Bronchial epithelial cell (primary cell): Measurements from ENCODE around the gene TTC19. TPM values are rescaled to one million over a fixed set of nuclear protein-coding genes. Genes with fewer than 3 reads are reported as not detected.
"Not testable (repeated sequence)": the region's sequence is repeated elsewhere in the genome, so short reads cannot be mapped to it uniquely, and the experiment has no call there.

Experiments
- DNase-seq: peaks from one replicate; pipeline ENCODE4 v3.0.0-alpha.2; 2010; ENCODE audit warnings: low read depth
- FAIRE-seq: peaks from 2 replicates; lab custom pipeline; 2011; peaks lifted over from hg19 to GRCh38; lab: Jason Lieb, UNC
- H3K27me3 ChIP-seq: 2 replicates; pipeline ENCODE4 v1.5.1; 2011; ENCODE audit warnings: low read length; ENCODE audit not compliant: control insufficient read depth, insufficient read depth
- H3K36me3 ChIP-seq: 2 replicates; pipeline ENCODE4 v1.5.1; 2011; ENCODE audit warnings: low read length; ENCODE audit not compliant: control insufficient read depth, insufficient read depth
- H3K4me3 ChIP-seq: 2 replicates; pipeline ENCODE4 v1.5.1; 2011; ENCODE audit warnings: mild to moderate bottlenecking, low read depth, low read length, control low read depth
- CTCF ChIP-seq: IDR thresholded peaks from 2 replicates; pipeline ENCODE4 v1.5.1; 2011; ENCODE audit warnings: mild to moderate bottlenecking, moderate library complexity, low read length, control low read depth, inconsistent platforms; ENCODE audit not compliant: insufficient read depth, severe bottlenecking
- total RNA-seq: library from RNA; depleted of rRNA; stranded (reverse); fragments of >200 nt; gene quantifications from 2 replicates; pipeline ENCODE4 v1.2.1, GENCODE V29; 2014

The TTC19 gene
- total RNA-seq, 1 donor from 2014 or later, result 34.8 TPM

GRCh38 chr17:16040710-16041251, 41.2 kb downstream of the TTC19 start:
- FAIRE-seq, result no peak
- H3K36me3 ChIP-seq, result peaks cover 24% of the 10 kb centered on the region

GRCh38 chr17:16044487-16044886, 44.9 kb downstream of the TTC19 start:
- no peak overlapping the region for H3K4me3 ChIP-seq
- peaks cover 20% of the 10 kb centered on the region for H3K36me3 ChIP-seq
- H3K27me3 ChIP-seq, result no peaks in the 10 kb centered on the region
- FAIRE-seq (no peak), DNase-seq (no peak)
- TF ChIP-seq CTCF, result no peak

More at GRCh38 chr17:16040710-16041251, 41.2 kb downstream of the TTC19 start:
- Histone ChIP-seq H3K27me3 (no peaks in the 10 kb centered on the region), H3K4me3 (no peak overlapping the region)
- TF ChIP-seq CTCF, result no peak
- DNase-seq, result no peak

DNA sequence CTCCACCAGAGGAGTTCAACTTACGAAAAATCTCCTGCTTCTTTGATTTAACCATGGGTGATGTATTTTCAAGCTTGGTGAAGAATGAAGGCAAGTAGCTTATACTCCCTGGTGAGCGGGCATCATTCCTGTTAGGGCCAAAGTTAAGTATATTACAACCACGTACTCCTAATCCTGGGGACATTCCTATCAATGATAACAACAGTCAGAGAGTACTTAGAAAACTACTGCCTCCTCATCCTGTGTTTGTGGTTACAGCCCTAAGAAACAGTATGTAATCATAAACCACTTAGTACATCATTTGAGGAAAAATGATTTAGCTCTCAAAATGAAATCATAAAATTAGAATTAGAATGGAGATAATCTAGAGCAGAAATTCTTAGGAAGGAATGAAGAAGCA, 47.3 kb downstream of the TTC19 start:
- FAIRE-seq (no peak), DNase-seq (no peak)
- Histone ChIP-seq H3K27me3 (no peaks in the 10 kb centered on the region), H3K4me3 (no peak overlapping the region), H3K36me3 (peaks cover 15% of the 10 kb centered on the region)
- no peak for TF ChIP-seq CTCF

- Histone ChIP-seq H3K4me3 (no peak overlapping the region), H3K36me3 (peaks cover 11% of the 10 kb centered on the region), H3K27me3 (no peaks in the 10 kb centered on the region)
- no peak for TF ChIP-seq CTCF
- FAIRE-seq (no peak), DNase-seq (peak; percentile 41)
These were observed 49.3 kb downstream of the TTC19 start for GRCh38 chr17:16048811-16049449.

DNA sequence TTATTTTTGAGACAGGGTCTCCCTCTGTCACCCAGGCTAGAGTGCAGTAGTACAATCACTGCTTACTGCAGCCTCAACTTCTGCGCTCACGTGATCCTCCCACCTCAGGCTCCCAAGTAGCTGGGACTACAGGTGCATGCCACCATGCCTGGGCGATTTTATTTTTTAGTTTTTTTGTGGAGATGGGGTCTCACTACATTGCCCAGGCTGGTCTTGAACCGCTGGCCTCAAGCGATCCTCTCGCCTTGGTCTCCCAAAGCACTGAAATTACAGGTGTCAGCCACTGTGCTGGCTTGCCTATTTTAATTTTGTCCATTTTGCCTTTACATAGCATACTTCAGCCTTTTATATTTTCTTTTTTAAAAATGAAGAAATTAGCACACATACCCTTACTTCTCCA, 51.2 kb downstream of the TTC19 start:
- H3K36me3 ChIP-seq, result peaks cover 7% of the 10 kb centered on the region
- H3K27me3 ChIP-seq, result no peaks in the 10 kb centered on the region
- FAIRE-seq (no peak), DNase-seq (no peak)
- H3K4me3 ChIP-seq, result no peak overlapping the region
- TF ChIP-seq CTCF, result no peak

DNA sequence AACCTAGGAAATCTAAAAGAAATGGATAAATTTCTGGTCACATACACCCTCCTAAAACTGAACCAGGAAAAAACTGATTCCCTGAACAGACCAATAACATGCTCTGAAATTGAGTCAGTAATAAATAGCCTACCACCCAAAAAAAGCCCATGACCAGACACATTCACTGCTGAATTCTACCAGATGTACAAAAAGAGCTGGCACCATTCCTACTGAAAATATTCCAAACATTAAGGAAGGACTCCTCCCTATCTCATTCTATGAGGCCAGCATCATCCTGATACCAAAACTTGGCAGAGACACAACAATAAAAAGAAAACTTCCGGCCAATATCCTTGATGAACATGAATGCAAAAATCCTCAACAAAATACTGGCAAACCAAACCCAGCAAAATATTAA, 52.9 kb downstream of the TTC19 start:
- FAIRE-seq, result no peak
- H3K4me3 ChIP-seq, result no peak overlapping the region
- DNase-seq, result no peak
- no peak for TF ChIP-seq CTCF
- no peaks in the 10 kb centered on the region for H3K27me3 ChIP-seq
- H3K36me3 ChIP-seq, result peaks cover 6% of the 10 kb centered on the region

DNA sequence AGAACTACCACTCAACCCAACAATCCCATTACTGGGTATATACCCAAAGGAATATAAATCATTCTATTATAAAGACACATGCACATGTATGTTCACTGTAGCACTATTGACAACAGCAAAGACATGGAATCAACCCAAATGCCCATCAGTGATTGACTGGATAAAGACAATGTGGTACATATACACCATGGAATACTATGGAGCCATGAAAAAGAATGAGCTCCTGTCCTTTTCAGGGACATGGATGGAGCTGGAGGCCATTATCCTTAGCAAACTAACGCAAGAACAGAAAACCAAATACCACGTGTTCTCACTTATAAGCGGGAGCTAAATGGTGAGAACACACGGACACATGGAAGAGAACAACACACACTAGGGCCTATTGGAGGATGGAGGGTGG, 55.5 kb downstream of the TTC19 start:
- not testable (repeated sequence) for H3K36me3 ChIP-seq, FAIRE-seq

More for the DNA sequence above, 55.5 kb downstream of the TTC19 start:
- H3K27me3 ChIP-seq, DNase-seq, H3K4me3 ChIP-seq: not testable (repeated sequence)
